HCT116 (cell line): ENCODE results near the gene NT5E. TPM values are rescaled to one million over a fixed set of nuclear protein-coding genes. Genes with fewer than 3 reads are reported as not detected.

Source experiments
- ATAC-seq: fragments of 200-7000 bp; cut with Tn5 transposase; 2 replicates; pipeline ENCODE4 v1.9.1; 2020; ENCODE audit warnings: mild to moderate bottlenecking, moderate library complexity
- BruUV-seq: library from RNA; stranded (reverse); fragments of 400-500 nt; replicated peaks from 2 replicates; lab custom pipeline; 2021; lab: Mats Ljungman, UMichigan
- CTCF ChIA-PET: fragments of 300-600 bp; sonication (Branson Sonifier 250); formaldehyde crosslinking; loops from one replicate; lab custom pipeline; 2021; ENCODE audit warnings: antibody characterized with exemption; lab: Charles Lee
- POLR2A ChIA-PET: fragments of 300-600, 350-600 bp; sonication (Branson Sonifier 250); formaldehyde crosslinking; loops from one replicate; lab custom pipeline; 2021; ENCODE audit warnings: antibody characterized with exemption; lab: Charles Lee
- RAD21 ChIA-PET, 2 experiments: fragments of 300-600 bp; sonication (Branson Sonifier 250); formaldehyde crosslinking; loops; one replicate each; lab custom pipeline; 2023; ENCODE audit warnings: low total read pairs in 2 of 2; ENCODE audit not compliant: uncharacterized antibody in 2 of 2, unreplicated experiment in 2 of 2, low non-redundant PET in 1 of 2; lab: Charles Lee
- DNase-seq: peaks from one replicate; pipeline ENCODE4 v3.0.0-alpha.2; 2010; ENCODE audit warnings: low read depth, low spot score
- H2AFZ ChIP-seq: fragments of 200-600 bp; shearing (Covaris generic), sonication (generic); 2 replicates; pipeline ENCODE4 v1.6.1; 2017; ENCODE audit warnings: low read depth, mixed run types, mixed read lengths, antibody characterized with exemption, low read length; ENCODE audit not compliant: poor library complexity, severe bottlenecking
- H3K27ac ChIP-seq: 2 replicates; pipeline ENCODE4 v1.5.1; 2012; ENCODE audit warnings: low read depth, low read length
- H3K27me3 ChIP-seq: fragments of 200-600 bp; sonication (generic); 2 replicates; pipeline ENCODE4 v1.6.1; 2016; ENCODE audit warnings: mixed run types, low read length, mixed read lengths; ENCODE audit not compliant: insufficient read depth
- H3K36me3 ChIP-seq, 2 experiments: fragments of 200-500 bp in 1 of 2; fragments of 200-600 bp in 1 of 2; sonication (Bioruptor generic) in 1 of 2; sonication (generic) in 1 of 2; 2 replicates each; pipeline versions ENCODE4 v1.5.1 to v1.6.1; 2014 to 2016; ENCODE audit warnings: low read length in 2 of 2, inconsistent platforms in 1 of 2, mixed read lengths in 1 of 2, mixed run types in 1 of 2; ENCODE audit not compliant: insufficient read depth in 2 of 2, control insufficient read depth in 1 of 2
- H3K4me1 ChIP-seq, 2 experiments: fragments of 200-600 bp in 1 of 2; sonication (generic) in 1 of 2; 2 replicates each; pipeline versions ENCODE4 v1.5.1 to v1.6.1; 2012 to 2017; ENCODE audit warnings: low read length in 2 of 2, inconsistent platforms in 1 of 2, mild to moderate bottlenecking in 1 of 2, mixed read lengths in 1 of 2, mixed run types in 1 of 2, moderate library complexity in 1 of 2; ENCODE audit not compliant: insufficient read depth in 2 of 2, control insufficient read depth in 1 of 2
- H3K4me2 ChIP-seq: fragments of 200-600 bp; sonication (generic); 2 replicates; pipeline ENCODE4 v1.6.1; 2017; ENCODE audit warnings: mixed run types, low read length, mixed read lengths
- H3K4me3 ChIP-seq, 2 experiments: fragments of 200-600 bp in 1 of 2; sonication (generic) in 1 of 2; replicated peaks in 1 of 2; 2 replicates each; pipeline ENCODE4 v1.5.1; 2011 to 2016; ENCODE audit warnings: low read length in 2 of 2, control low read depth in 1 of 2, low read depth in 1 of 2, mild to moderate bottlenecking in 1 of 2, mixed read lengths in 1 of 2, mixed run types in 1 of 2
- H3K79me2 ChIP-seq: fragments of 200-600 bp; sonication (generic); 2 replicates; pipeline ENCODE4 v1.6.1; 2017; ENCODE audit warnings: mild to moderate bottlenecking, mixed run types, low read length, moderate library complexity, mixed read lengths; ENCODE audit not compliant: insufficient read depth
- H3K9ac ChIP-seq: fragments of 200-600 bp; sonication (generic); 2 replicates; pipeline ENCODE4 v1.6.1; 2016; ENCODE audit warnings: low read length, mixed read lengths
- H3K9me2 ChIP-seq: fragments of 200-600 bp; sonication (generic), shearing (Covaris generic); 2 replicates; pipeline ENCODE4 v1.6.1; 2017; ENCODE audit warnings: mixed run types, mild to moderate bottlenecking, moderate library complexity; ENCODE audit not compliant: insufficient read depth
- H3K9me3 ChIP-seq, 2 experiments: fragments of 200-500 bp in 1 of 2; fragments of 200-600 bp in 1 of 2; sonication (Bioruptor generic) in 1 of 2; sonication (generic) in 1 of 2; 2 replicates each; pipeline ENCODE4 v1.6.1; 2014 to 2017; ENCODE audit warnings: low read length in 2 of 2, mixed read lengths in 2 of 2, inconsistent platforms in 1 of 2, low read depth in 1 of 2, mild to moderate bottlenecking in 1 of 2, mixed run types in 1 of 2, moderate library complexity in 1 of 2; ENCODE audit not compliant: control insufficient read depth in 1 of 2, insufficient read depth in 1 of 2
- H4K20me1 ChIP-seq: fragments of 200-600 bp; sonication (generic), shearing (Covaris generic); 2 replicates; pipeline ENCODE4 v1.6.1; 2017; ENCODE audit warnings: mixed run types, mild to moderate bottlenecking, moderate library complexity; ENCODE audit not compliant: insufficient read depth
- ATF3 ChIP-seq: IDR thresholded peaks from 2 replicates; pipeline ENCODE4 v1.6.1; 2012
- CTCF ChIP-seq, 3 experiments: fragments of 200-600 bp in 1 of 3; sonication (generic) in 1 of 3; IDR thresholded peaks in 2 of 3; conservative IDR thresholded peaks in 1 of 3; 2 replicates each; pipeline ENCODE4 v1.5.1; 2012 to 2017; ENCODE audit warnings: low read depth in 2 of 3, low read length in 2 of 3, antibody characterized with exemption in 1 of 3, borderline replicate concordance in 1 of 3, control low read depth in 1 of 3, mild to moderate bottlenecking in 1 of 3, mixed read lengths in 1 of 3, mixed run types in 1 of 3, moderate library complexity in 1 of 3; ENCODE audit not compliant: insufficient read depth in 1 of 3
- EGR1 ChIP-seq: IDR thresholded peaks from 2 replicates; pipeline ENCODE4 v1.6.1; 2012; ENCODE audit warnings: low read depth
- ELF1 ChIP-seq: IDR thresholded peaks from 2 replicates; pipeline ENCODE4 v1.6.1; 2012; ENCODE audit warnings: low read depth, borderline replicate concordance
- EZH2 ChIP-seq: fragments of 200-600 bp; sonication (generic); IDR thresholded peaks from 2 replicates; pipeline ENCODE4 v1.6.1; 2017; ENCODE audit warnings: antibody characterized with exemption, mixed run types
- FOSL1 ChIP-seq: IDR thresholded peaks from 2 replicates; pipeline ENCODE4 v1.6.1; 2012; ENCODE audit warnings: low read depth
- JUND ChIP-seq: IDR thresholded peaks from 2 replicates; pipeline ENCODE4 v1.6.1; 2012
- POLR2AphosphoS5 ChIP-seq: IDR thresholded peaks from 2 replicates; pipeline ENCODE4 v1.6.1; 2011; ENCODE audit warnings: mild to moderate bottlenecking, low read depth, low read length, moderate library complexity
- REST ChIP-seq: IDR thresholded peaks from 2 replicates; pipeline ENCODE4 v1.6.1; 2012; ENCODE audit warnings: low read depth
- SIN3A ChIP-seq: IDR thresholded peaks from 2 replicates; pipeline ENCODE4 v1.6.1; 2012; ENCODE audit warnings: low read depth
- TCF7L2 ChIP-seq: IDR thresholded peaks from 2 replicates; pipeline ENCODE4 v1.7.0; 2011; ENCODE audit warnings: borderline replicate concordance, inconsistent platforms; ENCODE audit not compliant: insufficient read depth, insufficient read length; ENCODE audit errors: extremely low read depth
- YY1 ChIP-seq: IDR thresholded peaks from 2 replicates; pipeline ENCODE4 v1.6.1; 2011; ENCODE audit warnings: low read length, low read depth, moderate library complexity, mild to moderate bottlenecking; ENCODE audit not compliant: insufficient replicate concordance; ENCODE audit errors: extremely low read depth
- ZBTB33 ChIP-seq: IDR thresholded peaks from 2 replicates; pipeline ENCODE4 v1.6.1; 2011; ENCODE audit warnings: mild to moderate bottlenecking, low read length, moderate library complexity; ENCODE audit not compliant: insufficient replicate concordance; ENCODE audit errors: extremely low read depth
- ZFX ChIP-seq: fragments of 450-650 bp; IDR thresholded peaks from 2 replicates; pipeline ENCODE4 v1.6.1; 2017
- intact Hi-C: fragments of 100-400 bp; cut with micrococcal nuclease; formaldehyde crosslinking; loops from 2 replicates; pipeline ENCODE4 v1.10.0; 2022
- total RNA-seq: library from RNA; stranded (reverse); gene quantifications from one replicate; pipeline ENCODE4 v1.2.1, GENCODE V29; 2021; ENCODE audit not compliant: unreplicated experiment

Gene NT5E
- total RNA-seq, 1 experiment from 2014 or later = 68.2 TPM

GRCh38 chr6:85400331-85400730, 49.6 kb upstream of the NT5E start:
- H3K27ac ChIP-seq = no peak overlapping the region
- H3K9ac ChIP-seq = no peak overlapping the region
- H3K4me1 ChIP-seq = peaks cover 19 to 43% of the 10 kb centered on the region in 2 experiments
- H3K9me2 ChIP-seq = no peaks in the 10 kb centered on the region
- POLR2A ChIA-PET = no interaction called here
- no TSS peak for BruUV-seq
- DNase-seq (no peak), ATAC-seq (no peak)
- H3K4me2 ChIP-seq = no peak overlapping the region
- intact Hi-C loops = loop anchor here (5.0 kb wide), 1 partner anchor 38 kb away; no protein-coding TSS in a partner anchor
- no peaks in the 10 kb centered on the region for H3K36me3 ChIP-seq
- H4K20me1 ChIP-seq = no peaks in the 10 kb centered on the region
- no peak overlapping the region for H2AFZ ChIP-seq
- H3K79me2 ChIP-seq = no peaks in the 10 kb centered on the region
- H3K27me3 ChIP-seq = no peaks in the 10 kb centered on the region
- RAD21 ChIA-PET = no interaction called here
- H3K9me3 ChIP-seq = no peaks in the 10 kb centered on the region
- no peak overlapping the region for H3K4me3 ChIP-seq
- TF ChIP-seq YY1 (no peak), EZH2 (no peak), ZFX (no peak), POLR2AphosphoS5 (no peak), CTCF (IDR thresholded peaks at IDR 0.05 in 2 of 3, conservative IDR thresholded peaks at IDR 0.05 in 1 of 3; ENCODE audit: borderline replicate concordance in 1 of 3, insufficient read depth in 1 of 3, low read depth in 2 of 3, low read length in 2 of 3) (no peak), FOSL1 (no peak), REST (no peak), SIN3A (no peak), TCF7L2 (no peak), ZBTB33 (no peak), ELF1 (no peak), ATF3 (no peak), EGR1 (no peak), JUND (no peak)
- CTCF ChIA-PET = no interaction called here
